Adrenal gland (tissue), 5 donors: ENCODE measurements around the gene PHF21A.

ENCODE experiments used
- POLR2A ChIP-seq, 2 donors: fragments of 450-650 bp; IDR thresholded peaks; one replicate each; pipeline ENCODE4 v1.6.1; 2017; ENCODE audit warnings: antibody characterized with exemption in 2 of 2, mild to moderate bottlenecking in 2 of 2, moderate library complexity in 1 of 2
- TF ChIP-seq, protein P1 (sequence below), 6 experiments: fragments of 450-650 bp in 4 of 6; fragments of 200-600 bp in 2 of 6; sonication (generic) in 1 of 6; IDR thresholded peaks; 1 replicate in 5 of 6; 2 replicates in 1 of 6; pipeline versions ENCODE4 v1.5.1 to v1.8.0; 2016 to 2021; ENCODE audit warnings: antibody characterized with exemption in 6 of 6, mild to moderate bottlenecking in 2 of 6, moderate library complexity in 1 of 6
- donor health status: DM: no; HTN: no; CAD: no.

DNA sequence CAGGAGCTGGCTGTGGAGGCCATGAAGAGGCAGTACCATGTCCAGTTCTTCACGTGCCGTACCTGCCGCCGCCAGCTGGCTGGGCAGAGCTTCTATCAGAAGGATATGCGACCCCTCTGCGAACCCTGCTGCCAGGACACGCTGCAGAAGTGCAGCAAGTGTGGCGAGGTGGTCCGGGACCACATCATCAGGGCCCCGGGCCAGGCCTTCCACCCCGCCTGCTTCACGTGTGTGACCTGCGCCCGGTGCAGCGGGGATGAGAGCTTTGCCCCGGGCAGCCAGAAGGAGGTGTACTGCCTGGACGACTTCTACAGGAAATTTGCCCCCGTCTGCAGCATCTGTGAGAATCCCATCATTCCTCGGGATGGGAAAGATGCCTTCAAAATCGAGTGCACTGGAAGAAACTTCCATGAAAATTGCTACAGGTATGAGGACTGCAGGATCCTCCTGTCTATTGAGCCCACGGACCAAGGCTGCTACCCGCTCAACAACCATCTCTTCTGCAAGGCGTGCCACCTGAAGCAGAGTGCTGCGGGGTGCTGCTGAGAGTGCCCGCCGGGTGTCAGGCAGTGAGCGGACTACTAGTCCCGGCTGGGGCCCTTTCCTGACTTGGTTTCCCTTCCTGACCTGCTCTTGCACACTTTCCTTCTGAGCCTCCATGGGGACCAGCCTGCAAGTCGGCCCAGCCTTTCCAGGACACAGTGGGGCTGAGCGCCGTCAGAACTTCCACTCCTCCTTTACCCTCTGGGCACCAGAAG lies 22.0 kb upstream of the PHF21A start:
- TF ChIP-seq, protein P1, sequence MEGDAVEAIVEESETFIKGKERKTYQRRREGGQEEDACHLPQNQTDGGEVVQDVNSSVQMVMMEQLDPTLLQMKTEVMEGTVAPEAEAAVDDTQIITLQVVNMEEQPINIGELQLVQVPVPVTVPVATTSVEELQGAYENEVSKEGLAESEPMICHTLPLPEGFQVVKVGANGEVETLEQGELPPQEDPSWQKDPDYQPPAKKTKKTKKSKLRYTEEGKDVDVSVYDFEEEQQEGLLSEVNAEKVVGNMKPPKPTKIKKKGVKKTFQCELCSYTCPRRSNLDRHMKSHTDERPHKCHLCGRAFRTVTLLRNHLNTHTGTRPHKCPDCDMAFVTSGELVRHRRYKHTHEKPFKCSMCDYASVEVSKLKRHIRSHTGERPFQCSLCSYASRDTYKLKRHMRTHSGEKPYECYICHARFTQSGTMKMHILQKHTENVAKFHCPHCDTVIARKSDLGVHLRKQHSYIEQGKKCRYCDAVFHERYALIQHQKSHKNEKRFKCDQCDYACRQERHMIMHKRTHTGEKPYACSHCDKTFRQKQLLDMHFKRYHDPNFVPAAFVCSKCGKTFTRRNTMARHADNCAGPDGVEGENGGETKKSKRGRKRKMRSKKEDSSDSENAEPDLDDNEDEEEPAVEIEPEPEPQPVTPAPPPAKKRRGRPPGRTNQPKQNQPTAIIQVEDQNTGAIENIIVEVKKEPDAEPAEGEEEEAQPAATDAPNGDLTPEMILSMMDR (IDR thresholded peaks at IDR 0.05): no peak
- TF ChIP-seq POLR2A (IDR thresholded peaks at IDR 0.05): no peak
